ENCODE data around the gene JUND.

Gene JUND

DNA sequence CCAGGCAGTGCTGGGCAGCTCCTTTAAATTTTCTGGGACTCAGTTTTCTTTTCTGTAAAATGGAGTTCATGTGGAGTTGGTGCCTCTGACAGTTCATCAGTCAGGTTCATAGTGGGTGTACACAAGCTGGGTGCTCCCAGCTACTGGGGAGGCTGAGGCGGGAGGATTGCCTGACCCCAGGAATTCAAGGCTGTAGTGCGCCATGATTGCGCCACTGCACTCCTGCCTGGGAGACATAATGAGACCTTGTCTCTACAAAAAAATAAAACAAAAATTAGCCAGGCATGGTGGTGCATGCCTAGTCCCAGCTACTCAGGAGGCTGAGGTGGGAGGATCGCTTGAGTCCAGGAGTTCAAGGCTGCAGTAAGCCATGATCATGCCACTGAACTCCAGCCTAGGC lies 28.3 kb downstream of the JUND start:
- Histone ChIP-seq H3K4me1 (peaks cover 21% of the 10 kb centered on the region), H3K4me3 (no peak overlapping the region), H3K27me3 (no peaks in the 10 kb centered on the region), H3K4me2 (no peak overlapping the region), H4K20me1 (peaks cover 8% of the 10 kb centered on the region; the same call in 1 of the 2 replicates), H3K9me3 (no peaks in the 10 kb centered on the region), H3K9ac (no peak overlapping the region), H3K27ac (no peak overlapping the region), H3K36me3 (peaks cover 8% of the 10 kb centered on the region; the same call in 1 of the 2 replicates)
- TF ChIP-seq Cebpa-rat (IDR thresholded peaks at IDR 0.05): no peak

DNA sequence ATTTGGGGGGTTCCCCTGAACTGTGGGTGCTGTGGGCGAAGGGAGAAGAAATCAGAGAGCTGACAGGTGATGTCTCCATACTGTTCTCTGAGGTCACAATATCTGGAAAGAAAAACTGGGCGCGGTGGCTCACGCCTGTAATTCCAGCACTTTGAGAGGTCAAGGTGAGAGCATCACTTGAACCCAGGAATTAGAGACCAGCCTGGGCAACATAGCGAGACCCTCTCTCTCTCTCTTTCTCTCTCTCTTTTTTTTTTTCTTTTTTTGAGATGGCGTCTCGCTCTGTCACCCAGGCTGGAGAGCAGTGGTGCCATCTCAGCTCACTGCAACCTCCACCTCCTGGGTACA lies 29.1 kb downstream of the JUND start:
- H3K36me3 ChIP-seq: peaks cover 3% of the 10 kb centered on the region; the same call in 1 of the 2 replicates

DNA sequence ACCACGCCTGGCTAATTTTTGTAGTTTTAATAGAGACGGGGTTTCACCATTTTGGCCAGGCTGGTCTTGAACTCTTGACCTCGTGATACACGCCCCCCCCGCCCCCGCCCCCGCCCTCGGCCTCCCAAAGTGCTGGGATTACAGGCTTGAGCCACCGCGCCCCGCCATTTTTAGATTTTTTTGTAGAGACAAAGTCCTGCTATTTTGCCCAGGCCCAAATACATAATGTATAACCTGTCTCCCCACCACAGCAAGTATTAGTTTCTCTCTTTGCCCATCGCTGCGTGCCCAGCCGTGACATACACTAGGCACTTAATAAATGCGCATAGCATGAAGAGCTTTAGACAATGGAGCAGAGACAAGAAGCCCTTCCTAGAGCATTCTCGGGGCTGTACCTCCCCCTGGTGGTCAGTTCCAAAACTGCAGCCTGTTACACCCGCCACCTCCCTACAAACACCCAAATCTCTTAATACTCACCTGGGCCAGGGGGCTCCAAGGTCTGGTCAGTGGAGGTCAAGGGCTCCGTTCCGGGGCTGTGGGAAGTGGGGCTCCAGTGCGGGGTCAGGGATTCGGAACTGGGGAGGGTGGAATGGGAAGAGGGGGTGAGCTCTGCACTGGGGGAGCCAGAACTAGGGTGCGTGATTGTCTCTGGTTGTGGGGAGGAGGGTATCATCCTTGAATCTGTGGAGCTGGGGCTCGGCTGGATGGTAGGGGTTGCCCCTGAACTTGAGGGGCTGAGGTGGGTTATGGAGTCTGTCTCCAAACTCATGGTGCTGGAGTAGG lies 29.6 kb downstream of the JUND start:
- Histone ChIP-seq H3K4me1 (peaks cover 21% of the 10 kb centered on the region), H3K4me2 (no peak overlapping the region), H3K4me3 (no peak overlapping the region), H3K9ac (no peak overlapping the region), H3K27me3 (no peaks in the 10 kb centered on the region), H3K9me3 (no peaks in the 10 kb centered on the region), H4K20me1 (peaks cover 8% of the 10 kb centered on the region; the same call in 1 of the 2 replicates), H3K27ac (no peak overlapping the region), H3K36me3 (no peaks in the 10 kb centered on the region)
- no peak for TF ChIP-seq Cebpa-rat (IDR thresholded peaks at IDR 0.05)

More for the DNA sequence above, 29.1 kb downstream of the JUND start:
- peaks cover 21% of the 10 kb centered on the region for H3K4me1 ChIP-seq
- no peak overlapping the region for H3K4me3 ChIP-seq
- H3K9me3 ChIP-seq: no peaks in the 10 kb centered on the region
- H3K27me3 ChIP-seq: no peaks in the 10 kb centered on the region
- H3K9ac ChIP-seq: no peak overlapping the region
- no peak for TF ChIP-seq Cebpa-rat (IDR thresholded peaks at IDR 0.05)
- H4K20me1 ChIP-seq: peaks cover 8% of the 10 kb centered on the region; the same call in 1 of the 2 replicates
- H3K4me2 ChIP-seq: no peak overlapping the region
- H3K27ac ChIP-seq: no peak overlapping the region

DNA sequence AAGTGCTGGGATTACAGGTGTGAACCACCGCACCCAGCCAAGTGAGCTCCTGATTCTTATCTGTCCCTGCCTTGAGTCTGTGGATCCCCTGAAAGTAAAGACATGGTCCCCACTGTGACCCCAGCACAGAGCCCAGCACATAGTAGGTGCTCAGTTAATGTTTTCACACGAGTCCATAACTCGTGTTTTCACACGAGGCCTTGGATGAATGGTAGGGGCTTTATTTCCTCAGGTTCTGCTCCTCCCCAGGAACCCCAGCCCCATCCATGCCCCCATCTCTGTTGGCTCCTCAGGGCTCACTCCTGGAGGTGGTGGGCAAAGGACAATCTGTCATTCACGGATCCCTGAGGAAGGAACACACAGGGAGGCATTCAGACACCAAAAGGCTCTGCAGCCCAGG lies 31.6 kb downstream of the JUND start:
- H3K27me3 ChIP-seq: no peaks in the 10 kb centered on the region
- no peak overlapping the region for H3K9ac ChIP-seq
- H3K9me3 ChIP-seq: no peaks in the 10 kb centered on the region
- H4K20me1 ChIP-seq: peaks cover 2% of the 10 kb centered on the region; the same call in 1 of the 2 replicates
- H3K4me3 ChIP-seq: no peak overlapping the region
- H3K4me2 ChIP-seq: no peak overlapping the region
- H3K27ac ChIP-seq: no peak overlapping the region
- H3K36me3 ChIP-seq: no peaks in the 10 kb centered on the region
- no peak for TF ChIP-seq Cebpa-rat (IDR thresholded peaks at IDR 0.05)
- H3K4me1 ChIP-seq: peaks cover 13% of the 10 kb centered on the region

DNA sequence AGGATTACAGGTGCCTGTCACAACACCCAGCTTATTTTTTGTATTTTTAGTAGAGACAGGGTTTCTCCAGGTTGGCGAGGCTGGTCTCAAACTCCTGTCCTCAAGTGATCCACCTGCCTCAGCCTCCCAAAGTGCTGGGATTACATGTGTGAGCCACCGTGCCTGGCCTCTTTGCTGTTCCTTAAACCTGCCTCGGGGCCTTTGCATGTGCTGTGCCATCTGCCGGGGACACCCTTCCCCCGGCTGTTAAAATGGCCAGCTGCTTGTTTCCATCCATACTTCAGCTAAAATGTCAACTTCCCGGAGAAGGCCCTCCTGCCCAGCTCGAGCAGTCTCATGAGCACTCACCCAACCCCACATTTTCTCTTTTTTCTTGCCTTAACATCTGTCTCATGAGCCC lies 36.1 kb downstream of the JUND start:
- Histone ChIP-seq H4K20me1 (no peaks in the 10 kb centered on the region), H3K9me3 (no peaks in the 10 kb centered on the region), H3K9ac (no peak overlapping the region), H3K27ac (no peak overlapping the region), H3K4me3 (no peak overlapping the region), H3K27me3 (no peaks in the 10 kb centered on the region), H3K4me2 (no peak overlapping the region), H3K4me1 (peaks cover 14% of the 10 kb centered on the region; the same call in 1 of the 2 replicates), H3K36me3 (no peaks in the 10 kb centered on the region)
- TF ChIP-seq Cebpa-rat (IDR thresholded peaks at IDR 0.05): no peak

GRCh38 chr19:18239303-18239702 lies 42.1 kb downstream of the JUND start:
- no peak overlapping the region for H3K27ac ChIP-seq
- no peak overlapping the region for H3K4me2 ChIP-seq
- H3K4me3 ChIP-seq: no peak overlapping the region
- no peak overlapping the region for H3K9ac ChIP-seq
- no peaks in the 10 kb centered on the region for H3K27me3 ChIP-seq
- H3K9me3 ChIP-seq: no peaks in the 10 kb centered on the region
- no peak for TF ChIP-seq Cebpa-rat (IDR thresholded peaks at IDR 0.05)
- H3K4me1 ChIP-seq: peaks cover 10% of the 10 kb centered on the region; the same call in 1 of the 2 replicates
- no peaks in the 10 kb centered on the region for H3K36me3 ChIP-seq
- H4K20me1 ChIP-seq: no peaks in the 10 kb centered on the region

- TF ChIP-seq Cebpa-rat (IDR thresholded peaks at IDR 0.05): no peak
- no peaks in the 10 kb centered on the region for H3K27me3 ChIP-seq
- no peaks in the 10 kb centered on the region for H4K20me1 ChIP-seq
- H3K27ac ChIP-seq: no peak overlapping the region
- no peaks in the 10 kb centered on the region for H3K9me3 ChIP-seq
- H3K4me1 ChIP-seq: peaks cover 31% of the 10 kb centered on the region
- H3K4me2 ChIP-seq: no peak overlapping the region
- H3K9ac ChIP-seq: no peak overlapping the region
- no peak overlapping the region for H3K4me3 ChIP-seq
- no peaks in the 10 kb centered on the region for H3K36me3 ChIP-seq
Observed at GRCh38 chr19:18234194-18234593, 47.2 kb downstream of the JUND start.

GRCh38 chr19:18233224-18233825 lies 48.1 kb downstream of the JUND start:
- no peak overlapping the region for H3K4me3 ChIP-seq
- no peak overlapping the region for H3K9ac ChIP-seq
- peaks cover 36% of the 10 kb centered on the region for H3K4me1 ChIP-seq
- no peaks in the 10 kb centered on the region for H3K27me3 ChIP-seq
- no peaks in the 10 kb centered on the region for H3K36me3 ChIP-seq
- no peaks in the 10 kb centered on the region for H3K9me3 ChIP-seq
- H3K4me2 ChIP-seq: no peak overlapping the region
- H3K27ac ChIP-seq: no peak overlapping the region
- H4K20me1 ChIP-seq: no peaks in the 10 kb centered on the region
- TF ChIP-seq Cebpa-rat (IDR thresholded peaks at IDR 0.05): no peak

GRCh38 chr19:18232540-18233223 lies 48.7 kb downstream of the JUND start:
- peaks cover 43% of the 10 kb centered on the region for H3K4me1 ChIP-seq
- H3K4me2 ChIP-seq: peak overlapping the region; percentile 88
- TF ChIP-seq Cebpa-rat (IDR thresholded peaks at IDR 0.05): no peak
- no peaks in the 10 kb centered on the region for H3K36me3 ChIP-seq
- no peak overlapping the region for H3K9ac ChIP-seq
- H3K9me3 ChIP-seq: no peaks in the 10 kb centered on the region
- H3K27me3 ChIP-seq: no peaks in the 10 kb centered on the region
- no peaks in the 10 kb centered on the region for H4K20me1 ChIP-seq
- no peak overlapping the region; the same call in 1 of the 2 replicates for H3K27ac ChIP-seq
- no peak overlapping the region for H3K4me3 ChIP-seq

DNA sequence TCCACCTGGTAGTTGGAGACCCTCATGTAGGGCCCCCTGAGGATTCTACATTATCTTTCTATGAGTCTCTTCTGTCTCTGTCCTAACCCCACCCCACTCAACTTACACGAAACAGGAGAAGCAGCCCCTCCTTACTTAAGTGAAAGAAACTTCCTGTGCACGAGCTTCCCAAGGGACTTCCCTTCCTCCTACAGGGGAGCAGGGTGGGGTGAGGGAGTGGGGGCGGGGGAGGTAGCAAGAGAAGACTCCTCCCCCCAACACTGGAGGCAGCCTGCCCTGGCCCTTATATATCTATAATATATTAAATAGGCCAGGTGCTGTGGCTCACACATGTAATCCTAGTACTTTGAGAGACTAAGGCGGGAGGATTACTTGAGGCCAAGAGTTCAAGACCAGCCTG lies 49.6 kb downstream of the JUND start:
- H3K4me3 ChIP-seq: peak overlapping the region; percentile 48
- peak overlapping the region; percentile 27 for H3K9ac ChIP-seq
- no peaks in the 10 kb centered on the region for H4K20me1 ChIP-seq
- no peaks in the 10 kb centered on the region for H3K36me3 ChIP-seq
- peaks cover 1% of the 10 kb centered on the region; the same call in 1 of the 2 replicates for H3K27me3 ChIP-seq
- H3K4me1 ChIP-seq: peaks cover 52% of the 10 kb centered on the region
- peak overlapping the region; percentile 88 for H3K4me2 ChIP-seq
- H3K9me3 ChIP-seq: no peaks in the 10 kb centered on the region
- TF ChIP-seq Cebpa-rat (IDR thresholded peaks at IDR 0.05): no peak
- peak overlapping the region; percentile 20 for H3K27ac ChIP-seq
